COLO668 (cell line): Measurements from ENCODE around the gene TANK.

Source experiments
- DNase-seq: peaks from one replicate; lab custom pipeline; 2025; ENCODE audit not compliant: unreplicated experiment; lab: John Stamatoyannopoulos, UW

TANK gene

DNA sequence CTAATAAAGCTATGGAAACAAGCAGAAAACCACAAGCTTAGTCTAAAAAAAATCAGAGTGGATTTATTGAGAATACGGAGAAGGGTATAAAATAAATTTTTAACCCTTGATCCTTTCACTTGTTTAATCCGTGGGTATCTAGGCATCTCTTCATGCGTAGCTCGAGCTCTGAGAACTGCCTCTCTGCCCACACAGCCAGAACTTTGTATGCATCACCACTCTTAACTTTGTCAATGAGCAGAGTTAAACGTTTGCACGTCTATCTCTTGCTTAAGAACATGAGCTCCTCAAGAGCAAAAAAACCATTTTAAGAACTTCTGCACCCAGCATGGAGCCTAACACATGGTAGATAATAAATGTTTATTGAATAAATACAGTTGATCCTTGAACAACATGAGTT is 26.9 kb upstream of the TANK start:
- no peak for DNase-seq

DNA sequence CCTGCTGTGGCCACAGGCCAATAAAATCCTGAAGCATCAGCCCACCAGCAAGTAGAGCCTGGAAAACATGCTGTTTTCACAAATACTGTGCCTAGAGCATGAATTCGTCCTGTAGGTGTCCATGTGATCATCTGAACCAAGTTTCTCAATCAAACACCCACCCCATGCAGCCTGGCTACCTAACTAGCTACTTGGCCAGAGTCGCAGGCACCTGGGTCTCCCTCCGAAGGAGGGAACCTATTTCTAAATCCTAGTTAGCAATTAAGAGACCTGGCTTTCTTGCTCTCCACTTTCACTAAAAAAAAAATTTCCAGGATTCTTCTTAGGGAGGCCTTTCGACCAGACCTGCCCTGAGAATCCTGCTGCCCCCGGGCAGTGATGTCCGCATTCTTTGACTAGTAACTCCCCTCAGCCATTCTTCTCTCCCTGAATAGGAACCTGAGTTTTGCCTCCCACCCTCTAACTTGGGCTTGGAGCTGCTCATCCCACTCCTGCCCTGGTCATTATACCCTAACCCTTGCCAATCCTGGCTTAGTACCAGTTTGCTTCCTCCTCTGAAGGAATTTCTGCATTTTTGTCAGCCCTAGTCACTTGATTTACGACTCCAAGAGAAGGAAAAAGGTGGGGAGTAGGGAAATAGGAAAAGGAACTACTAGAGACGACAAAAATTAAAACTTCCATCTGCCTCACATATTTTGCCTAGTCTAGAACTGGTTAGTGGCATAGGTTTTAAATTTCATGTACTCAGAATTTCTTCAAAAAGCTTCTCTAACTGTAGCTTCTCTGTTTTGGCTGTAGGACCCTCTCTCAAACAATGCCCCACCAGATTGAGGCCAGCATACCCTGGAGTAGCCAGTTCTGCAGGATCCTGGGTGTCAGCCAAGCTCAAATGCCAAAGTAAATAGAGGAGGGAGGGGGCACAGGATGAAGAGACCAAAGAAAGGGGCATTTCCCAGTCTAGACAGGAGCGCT is 25.4 kb upstream of the TANK start:
- DNase-seq = no peak

DNA sequence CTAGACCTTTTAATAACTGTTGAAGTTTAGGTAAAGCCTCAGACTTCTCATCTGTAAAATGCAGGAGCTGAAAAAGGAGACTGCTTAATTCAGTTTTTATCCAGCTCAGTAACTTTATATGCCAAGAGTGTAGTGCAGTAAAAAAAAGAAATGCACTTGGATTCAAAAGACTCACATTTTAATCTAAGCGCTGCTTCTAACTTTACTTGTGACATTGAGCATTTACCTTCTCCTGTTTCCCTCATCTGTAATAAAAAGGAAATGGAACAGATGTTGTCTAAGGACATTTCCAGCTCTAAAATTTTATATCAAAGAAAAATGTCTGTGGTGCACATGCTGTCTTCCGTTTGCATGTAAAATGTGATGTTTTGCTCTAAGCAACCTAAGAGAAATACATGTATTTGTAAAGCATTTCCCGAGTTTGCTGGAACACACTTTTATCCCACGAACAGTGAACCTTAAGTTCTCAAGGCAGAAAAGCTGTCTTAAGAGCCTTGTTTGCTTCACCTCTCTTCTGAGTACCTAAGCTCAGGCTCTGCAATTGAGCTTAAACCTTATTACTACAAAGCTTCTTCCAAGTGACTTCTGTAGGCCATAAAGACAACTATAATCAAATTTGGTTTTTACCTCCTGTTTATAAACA is 24.2 kb upstream of the TANK start:
- no peak for DNase-seq

DNA sequence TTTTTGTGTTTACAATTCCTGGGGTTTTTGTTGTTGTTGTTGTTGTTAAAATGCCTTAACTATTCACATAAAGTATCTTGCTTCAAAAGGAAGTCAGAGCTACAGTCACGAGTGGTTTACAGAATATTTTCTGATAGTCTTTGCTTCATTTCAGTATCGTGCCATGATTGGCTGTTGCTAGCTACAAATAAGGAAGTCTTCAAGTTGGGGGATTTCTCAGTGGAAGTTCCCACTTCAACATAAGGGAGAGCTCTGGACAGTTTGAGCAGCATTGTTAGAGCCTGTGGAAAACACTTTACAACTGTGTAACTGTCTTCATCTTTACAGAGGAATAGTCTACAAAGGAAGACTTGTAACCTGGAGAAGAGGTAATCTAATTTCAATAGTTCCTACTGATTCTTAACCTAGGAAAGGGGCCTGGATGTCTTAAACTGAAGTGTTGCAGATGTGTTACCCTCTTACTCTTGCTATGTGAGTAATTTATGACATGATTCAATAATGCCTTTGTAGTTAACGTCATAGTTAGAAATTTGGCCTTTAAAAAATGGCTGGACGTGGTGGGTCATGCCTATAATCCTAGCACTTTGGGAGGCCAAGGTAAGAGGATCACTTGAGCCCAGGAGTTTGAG is 23.4 kb upstream of the TANK start:
- no peak for DNase-seq

DNA sequence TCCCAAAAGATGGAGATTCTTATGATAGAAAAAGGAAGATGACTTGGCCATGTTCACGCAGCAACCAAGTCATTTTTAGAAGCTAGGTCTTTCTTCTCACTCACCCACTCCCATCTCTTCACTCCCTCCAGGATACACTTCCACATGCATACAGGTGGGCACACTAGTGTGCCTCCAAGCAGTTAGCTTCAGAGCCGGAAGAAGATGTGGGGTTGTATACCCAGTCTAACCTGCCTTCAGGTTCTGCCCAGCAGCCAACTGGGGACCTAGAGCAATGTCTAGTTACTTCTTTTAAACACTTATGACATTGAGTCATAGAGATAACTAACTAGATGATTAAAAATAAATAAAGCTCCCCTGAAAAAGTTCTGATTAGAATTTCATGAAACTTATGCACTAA is 21.8 kb upstream of the TANK start:
- DNase-seq = no peak

DNA sequence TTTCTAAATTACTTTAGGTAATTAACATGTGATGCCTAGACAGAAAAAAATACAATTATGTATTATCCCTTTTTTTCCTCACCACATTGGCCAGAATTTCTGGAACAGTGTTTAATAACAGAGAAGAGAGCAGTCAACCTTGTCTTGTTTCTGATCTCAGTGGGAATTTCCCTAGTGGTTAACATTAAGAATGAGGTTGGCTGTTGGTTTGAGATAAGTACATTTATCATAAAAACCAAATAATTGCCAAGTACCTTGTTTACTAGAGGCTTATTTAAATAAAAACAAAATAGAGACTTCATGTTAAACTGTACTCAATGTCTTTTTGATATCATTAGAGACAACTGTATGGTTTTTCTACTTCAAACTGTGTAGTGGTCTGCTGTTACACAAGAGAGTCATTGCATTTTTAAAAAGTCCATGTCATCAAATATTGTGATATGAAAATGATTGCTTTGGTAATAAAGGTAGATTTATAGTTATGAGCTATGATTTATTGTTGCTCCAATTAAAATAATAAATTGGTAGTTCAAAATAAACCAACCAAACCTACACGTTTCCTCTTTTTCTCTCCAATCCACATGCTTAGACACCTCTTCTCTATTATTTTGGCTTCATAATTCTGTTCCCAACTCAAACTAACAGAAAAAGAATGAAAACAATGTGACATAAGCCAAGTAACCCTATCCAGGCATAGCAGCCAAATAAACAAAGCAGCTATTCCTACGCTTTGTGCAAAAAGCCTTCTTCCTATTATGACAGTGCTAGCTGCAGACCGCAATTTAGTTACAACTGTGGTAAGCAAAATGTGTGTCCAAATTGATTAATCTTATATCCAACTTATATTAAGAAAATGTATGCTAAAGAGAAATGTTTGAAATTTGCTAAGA is 20.9 kb upstream of the TANK start:
- no peak for DNase-seq

DNA sequence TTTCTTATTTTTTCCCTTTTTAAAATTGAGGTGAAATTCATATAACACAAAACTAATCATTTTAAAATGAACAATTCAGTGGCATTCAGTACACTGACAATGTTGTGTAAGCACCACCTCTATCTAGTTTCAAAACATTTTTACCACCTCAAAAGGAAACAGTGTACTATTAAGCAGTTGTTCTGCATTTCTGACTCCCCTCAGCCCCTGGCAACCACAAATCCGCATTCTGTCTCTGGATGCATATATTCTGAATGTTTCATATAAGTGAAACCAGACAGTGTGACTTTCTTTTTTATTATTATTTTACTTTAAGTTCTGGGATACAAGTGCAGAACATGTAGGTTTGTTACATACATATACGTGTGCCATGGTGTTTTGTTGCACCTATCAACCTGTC is 19.2 kb upstream of the TANK start:
- no peak for DNase-seq

DNA sequence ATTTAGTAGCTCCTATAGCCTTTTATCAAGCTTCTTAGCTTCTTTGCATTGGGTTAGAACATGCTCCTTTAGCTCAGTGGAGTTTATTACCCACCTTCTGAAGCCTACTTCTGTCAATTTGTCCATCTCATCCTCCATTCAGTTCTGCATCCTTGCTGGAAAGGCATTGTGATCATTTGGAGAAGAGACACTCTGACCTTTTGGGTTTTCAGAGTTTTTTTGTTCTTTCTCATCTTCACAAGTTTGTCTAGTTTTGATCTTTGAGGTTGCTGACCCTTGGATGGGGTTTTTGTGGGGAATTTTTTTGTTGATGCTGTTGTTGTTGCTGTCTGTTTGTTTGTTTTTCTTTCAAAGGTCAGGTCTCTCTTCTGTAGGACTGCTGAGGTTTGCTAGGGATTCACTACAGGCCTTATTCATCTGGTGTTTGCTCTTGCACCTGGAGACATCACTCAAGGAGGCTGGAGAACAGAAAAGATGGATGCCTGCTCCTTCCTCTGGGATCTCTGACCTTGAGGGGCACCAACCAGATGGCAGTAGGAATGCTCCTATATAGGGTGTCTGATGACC is 13.9 kb upstream of the TANK start:
- DNase-seq = no peak

DNA sequence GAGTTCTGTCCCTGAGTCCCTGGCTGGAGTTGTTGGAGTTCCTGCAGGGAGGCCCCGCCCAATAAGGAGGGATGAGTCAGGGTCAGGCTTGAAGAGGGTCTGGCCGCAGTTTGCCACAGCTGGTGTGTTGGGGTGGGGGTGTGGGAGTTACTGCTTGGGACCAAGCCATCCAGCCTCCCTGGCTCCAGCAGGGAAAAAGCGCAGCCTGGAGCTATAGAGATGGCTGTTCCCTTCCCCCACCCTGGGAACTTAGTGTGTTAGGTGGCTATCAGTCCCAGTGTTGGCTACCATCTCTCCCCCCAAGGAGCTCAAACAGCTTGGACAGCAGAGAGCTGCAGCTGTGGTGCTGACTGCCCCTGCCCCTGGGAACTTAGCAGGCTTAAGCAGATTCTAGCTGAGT is 13.2 kb upstream of the TANK start:
- DNase-seq = no peak

DNA sequence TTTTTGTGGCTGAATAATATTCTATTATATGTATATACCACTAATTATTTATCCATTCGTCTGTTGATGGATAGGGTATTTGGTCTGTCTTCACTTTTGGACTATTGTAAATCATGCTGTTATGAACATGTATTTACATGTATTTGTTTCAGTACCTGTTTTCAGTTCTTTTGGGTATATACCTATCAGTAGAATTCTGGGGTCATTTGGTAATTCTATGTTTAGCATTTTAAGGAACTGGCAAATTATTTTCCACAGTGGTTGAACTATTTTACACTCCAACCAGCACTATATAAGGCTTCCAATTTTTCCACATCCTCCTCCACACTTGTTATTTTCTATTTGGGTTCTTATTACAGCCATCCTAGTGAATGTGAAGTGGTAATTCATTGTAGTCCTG is 12.4 kb upstream of the TANK start:
- DNase-seq = no peak

DNA sequence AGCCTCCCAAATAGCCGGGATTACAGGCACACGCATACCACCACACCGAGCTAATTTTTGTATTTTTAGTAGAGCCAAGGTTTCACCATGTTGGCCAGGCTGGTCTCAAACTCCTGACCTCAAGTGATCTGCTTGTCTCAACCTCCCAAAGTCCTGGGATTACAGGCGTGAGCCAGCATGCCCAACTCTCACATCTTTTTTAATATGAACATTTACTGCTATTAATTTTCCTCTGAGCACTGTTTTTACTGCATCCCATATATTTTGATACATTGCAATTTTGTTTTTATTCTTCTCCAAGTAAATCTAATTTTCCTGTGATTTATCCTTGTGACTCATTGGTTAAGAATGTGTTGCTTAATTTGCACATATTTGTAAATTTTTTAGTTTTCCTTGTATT is 9.5 kb upstream of the TANK start:
- DNase-seq = no peak

DNA sequence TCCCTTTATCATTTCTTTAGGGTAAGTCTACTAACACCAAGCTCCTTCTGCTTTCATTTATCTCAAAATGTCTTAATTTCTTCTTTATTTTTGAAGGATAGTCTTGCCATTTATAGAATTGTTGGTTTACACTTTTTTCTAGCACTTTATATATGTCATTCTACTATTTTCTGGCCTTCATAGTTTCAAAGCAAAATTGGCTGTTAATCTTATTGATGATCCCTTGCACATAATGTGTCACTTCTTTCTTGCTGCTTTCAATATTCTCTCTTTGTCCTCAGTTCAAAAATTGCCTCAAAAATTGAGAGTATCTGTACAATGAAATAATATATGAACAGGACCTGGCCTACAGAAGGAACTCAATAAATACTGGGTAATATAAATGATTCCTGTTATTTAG is 7.9 kb upstream of the TANK start:
- no peak for DNase-seq

DNA sequence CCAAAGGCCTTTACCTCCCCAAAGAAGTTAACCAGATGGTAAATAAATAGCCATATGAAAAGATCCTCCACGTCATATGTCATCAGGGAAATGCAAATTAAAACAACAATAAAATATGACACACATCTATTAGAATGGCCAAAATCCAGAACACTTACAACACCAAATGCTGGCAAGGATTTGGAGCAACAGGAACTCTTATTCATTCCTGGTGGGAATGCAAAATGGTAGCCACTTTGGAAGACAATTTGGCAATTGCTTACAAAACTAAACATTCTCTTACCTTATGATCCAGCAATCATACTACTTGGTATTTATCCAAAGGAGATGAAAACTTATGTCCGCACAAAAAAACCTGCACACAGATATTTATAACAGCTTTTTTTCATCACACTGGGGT is 1.3 kb upstream of the TANK start:
- DNase-seq = no peak

DNA sequence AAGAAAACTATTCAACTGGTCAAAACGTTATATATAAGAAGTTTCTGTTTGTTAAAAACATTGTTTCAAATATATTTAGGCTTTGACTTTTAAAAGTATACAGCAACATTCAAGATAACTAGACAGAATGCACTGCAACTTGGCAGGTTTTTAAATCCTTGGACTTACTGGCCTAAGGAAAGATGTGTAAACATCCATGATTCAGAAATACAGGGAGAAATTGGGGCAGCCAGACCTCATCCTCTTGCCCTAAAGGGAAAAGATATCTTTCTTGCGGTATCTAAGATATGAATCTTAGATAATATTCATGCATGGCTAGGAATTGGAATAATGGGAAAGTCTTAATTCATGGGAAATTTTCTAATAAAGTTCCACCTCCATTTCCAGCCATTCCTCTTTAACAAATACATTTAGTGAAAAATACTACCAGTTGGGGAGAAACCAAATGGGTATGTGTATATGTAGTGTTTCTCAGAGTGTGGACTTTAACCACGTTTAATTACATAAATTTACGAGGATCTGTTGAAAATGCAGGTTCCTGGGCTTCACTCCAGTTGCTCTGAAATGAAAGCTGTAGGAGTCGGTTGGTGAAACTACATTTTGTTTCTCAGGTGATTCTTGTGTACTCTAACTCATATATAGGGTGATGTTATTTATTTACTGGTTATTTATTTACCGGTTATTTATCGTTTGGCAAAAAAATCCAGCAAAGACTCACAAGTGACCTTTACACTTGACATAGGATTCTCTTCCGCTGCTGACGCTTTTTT is 587 bp upstream of the TANK start:
- no peak for DNase-seq

DNA sequence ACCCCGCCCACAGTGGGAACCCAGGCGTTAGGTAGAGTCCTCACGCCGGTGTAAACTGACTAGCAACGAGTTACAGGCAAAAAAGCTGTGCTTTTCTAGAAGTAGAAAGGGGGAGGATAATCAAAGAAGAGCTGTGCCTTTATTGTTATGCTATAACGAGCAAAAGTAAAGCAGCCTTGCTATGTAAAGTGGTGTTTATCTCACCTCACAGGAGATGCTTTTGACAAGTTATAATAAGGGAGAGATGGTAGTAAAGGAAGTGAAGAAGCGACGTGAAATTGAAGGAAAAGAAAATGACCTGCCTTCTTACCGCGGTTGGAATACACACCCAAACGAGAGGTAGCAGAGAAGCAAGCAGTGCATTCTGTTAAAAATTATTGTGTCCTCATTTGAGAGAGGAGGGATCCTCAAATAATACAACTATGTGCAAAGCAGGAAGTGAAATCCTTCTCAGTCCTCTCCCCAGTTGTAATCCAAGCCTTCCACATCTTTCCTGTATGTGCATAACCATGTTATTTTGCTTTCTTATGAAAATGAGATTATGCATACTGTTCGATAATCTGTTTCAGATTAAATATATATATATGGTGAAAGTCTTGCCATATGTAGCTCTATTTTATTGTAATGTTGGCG is 962 bp downstream of the TANK start:
- DNase-seq = no peak

DNA sequence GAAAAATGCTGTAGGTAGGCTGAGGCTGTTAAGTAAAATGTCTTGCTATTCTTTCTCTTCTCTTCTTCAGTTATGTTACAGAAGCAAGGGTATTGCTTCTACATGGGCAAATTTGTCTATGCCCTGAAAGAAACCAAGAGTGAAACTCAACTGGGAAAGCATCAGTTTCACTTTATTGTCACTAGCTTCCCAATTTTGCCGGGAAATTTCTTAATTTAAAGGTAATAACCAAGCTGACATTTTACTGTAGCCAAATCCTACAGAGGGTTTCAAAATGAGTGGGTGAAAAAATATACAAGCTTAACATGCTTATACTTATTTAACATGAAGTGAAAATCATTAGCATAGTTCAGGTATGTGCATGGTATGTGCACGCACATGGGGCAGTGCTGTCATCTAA is 3.2 kb downstream of the TANK start:
- DNase-seq = no peak

DNA sequence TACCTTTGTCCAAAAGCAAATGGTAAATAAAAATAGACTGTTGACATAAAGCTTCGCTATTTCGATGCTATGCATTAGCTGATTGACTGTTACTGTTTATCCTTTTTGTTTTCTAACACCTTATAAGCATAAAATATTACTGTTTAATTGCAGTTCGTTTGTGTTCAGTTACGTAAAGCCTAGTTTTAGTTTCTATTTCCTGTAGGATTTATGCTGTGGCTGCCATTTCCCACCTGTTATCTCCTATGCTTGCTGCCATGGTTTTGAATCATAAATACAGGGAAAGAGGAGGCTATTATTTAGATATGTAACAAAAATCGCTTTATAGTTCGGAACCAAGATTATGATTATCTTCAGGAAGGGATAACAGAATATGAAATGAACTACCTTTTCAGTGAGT is 3.9 kb downstream of the TANK start:
- DNase-seq = no peak

DNA sequence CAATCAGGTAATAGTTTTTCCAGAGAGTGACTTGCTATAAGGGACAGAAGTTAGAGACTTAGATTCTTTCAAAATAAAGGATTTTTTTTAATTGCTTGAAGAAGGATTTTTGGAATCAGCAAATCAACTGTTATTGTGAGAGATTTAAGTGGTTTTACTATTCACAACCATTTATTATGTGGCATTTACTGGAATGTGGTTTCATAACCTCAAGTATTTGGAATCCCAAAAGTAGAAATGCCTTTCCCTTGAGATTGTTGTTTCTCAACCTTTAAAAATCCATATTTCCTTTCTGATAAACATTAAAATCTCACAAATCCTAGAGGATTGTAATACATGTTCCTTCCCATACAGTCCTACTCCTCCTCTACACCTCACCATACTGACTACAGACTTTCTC is 5.0 kb downstream of the TANK start:
- DNase-seq = no peak

DNA sequence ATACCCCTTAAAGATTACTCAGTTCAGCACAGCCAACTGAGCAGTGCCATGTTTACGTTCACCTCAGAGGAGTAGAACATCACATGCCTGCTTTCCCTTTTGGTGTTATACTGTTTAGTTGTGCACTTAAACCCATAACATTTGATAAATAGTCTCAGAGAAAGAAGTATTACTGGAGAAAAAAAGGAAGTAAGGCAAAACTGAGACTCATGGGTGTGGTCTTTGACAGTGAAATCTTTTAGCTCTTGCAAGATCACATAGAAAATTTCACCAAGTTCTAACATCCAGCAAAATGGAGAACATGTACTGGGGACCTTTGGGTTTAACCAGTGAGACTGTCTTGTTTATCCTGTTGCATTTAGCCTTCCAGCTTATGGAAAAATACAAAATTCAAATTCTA is 5.6 kb downstream of the TANK start:
- DNase-seq = no peak
